Body of pancreas (tissue), 4 donors: ENCODE results near the gene TBX2. TPM values are rescaled to one million over a fixed set of nuclear protein-coding genes. Genes with fewer than 3 reads are reported as not detected.
"Not testable (repeated sequence)": the region's sequence is repeated elsewhere in the genome, so short reads cannot be mapped to it uniquely, and the experiment has no call there.

Experiments used
- ATAC-seq: fragments of 150-250 bp; one replicate; pipeline ENCODE4 v1.9.1; 2016
- DNase-seq, 4 donors: peaks; one replicate each; pipeline ENCODE4 v3.0.0-alpha.2; 2019
- H3K27ac ChIP-seq, 4 donors: fragments of 200-600 bp; sonication (generic); 1 replicate in 3 of 4; 2 replicates in 1 of 4; pipeline versions ENCODE4 v1.5.1 to v1.6.1; 2016 to 2019; ENCODE audit warnings: mild to moderate bottlenecking in 1 of 4, mixed read lengths in 1 of 4, moderate library complexity in 1 of 4
- H3K27me3 ChIP-seq, 2 donors: fragments of 200-600 bp; sonication (generic); one replicate each; pipeline ENCODE4 v1.6.0; 2016; ENCODE audit warnings: mild to moderate bottlenecking in 1 of 2
- H3K36me3 ChIP-seq, 2 donors: fragments of 200-600 bp; sonication (generic); replicated peaks in 1 of 2; 2 replicates each; pipeline ENCODE4 v1.5.1; 2016; ENCODE audit warnings: low read depth in 2 of 2; ENCODE audit not compliant: insufficient read depth in 1 of 2
- H3K4me1 ChIP-seq: fragments of 200-600 bp; sonication (generic); one replicate; pipeline ENCODE4 v1.6.0; 2016
- H3K4me3 ChIP-seq, 2 donors: fragments of 200-600 bp; sonication (generic); 1 replicate in 1 of 2; 2 replicates in 1 of 2; pipeline ENCODE4 v1.5.1; 2016 to 2019
- H3K9me3 ChIP-seq, 3 donors: fragments of 200-600 bp; sonication (generic); 1 replicate in 2 of 3; 2 replicates in 1 of 3; pipeline ENCODE4 v1.5.1; 2016
- POLR2A ChIP-seq, 3 donors: fragments of 450-650 bp; IDR thresholded peaks; one replicate each; pipeline ENCODE4 v1.6.1; 2016; ENCODE audit warnings: antibody characterized with exemption in 3 of 3, mild to moderate bottlenecking in 2 of 3
- WGBS, 2 donors: methylation state at CpG; one replicate each; pipeline ENCODE4 v1.1.5; 2017; 5-methylcytosine and 5-hydroxymethylcytosine counted together
- intact Hi-C: fragments of 100-400 bp; cut with DNase I; formaldehyde crosslinking; loops from one replicate; pipeline ENCODE4 v1.15.1; 2023
- total RNA-seq, 2 donors: library from RNA; depleted of rRNA; stranded (reverse); fragments of >200 nt; gene quantifications; one replicate each; pipeline ENCODE4 v1.1.0, GENCODE V29; 2016
- TF ChIP-seq, protein P1 (sequence below), 7 experiments: fragments of 450-650 bp in 4 of 7; fragments of 200-600 bp in 3 of 7; sonication (generic) in 3 of 7; IDR thresholded peaks; one replicate each; pipeline ENCODE4 v1.5.1; 2016 to 2019; ENCODE audit warnings: antibody characterized with exemption in 7 of 7

The TBX2 gene
- total RNA-seq, 2 donors from 2014 or later: 4.9 to 6.9 TPM

DNA sequence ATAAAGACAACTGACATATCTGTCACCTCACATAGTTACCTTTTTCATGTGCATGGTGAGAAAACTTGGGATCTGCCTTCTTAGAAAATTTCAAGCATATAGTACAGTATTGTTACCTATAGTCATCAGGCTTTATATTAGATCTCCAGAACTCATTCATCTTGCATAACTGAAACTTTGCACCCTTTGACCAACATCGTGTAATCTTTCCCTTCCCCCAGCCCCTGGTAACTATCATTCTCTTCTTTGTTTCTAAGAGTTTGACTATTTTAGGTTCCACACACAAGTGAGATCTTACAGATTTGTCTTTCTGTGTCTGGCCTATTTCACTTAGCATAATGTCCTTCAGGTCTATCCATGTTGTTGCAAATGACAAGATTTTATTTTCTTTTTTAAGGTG, 29.6 kb downstream of the TBX2 start:
- Histone ChIP-seq H3K27ac (no peak overlapping the region), H3K4me3 (no peak overlapping the region), H3K4me1 (no peaks in the 10 kb centered on the region), H3K9me3 (no peaks in the 10 kb centered on the region), H3K36me3 (no peaks in the 10 kb centered on the region), H3K27me3 (no peaks in the 10 kb centered on the region)
- ATAC-seq (no peak), DNase-seq (no peak)
- intact Hi-C loops: no loop called here
- TF ChIP-seq, protein P1, sequence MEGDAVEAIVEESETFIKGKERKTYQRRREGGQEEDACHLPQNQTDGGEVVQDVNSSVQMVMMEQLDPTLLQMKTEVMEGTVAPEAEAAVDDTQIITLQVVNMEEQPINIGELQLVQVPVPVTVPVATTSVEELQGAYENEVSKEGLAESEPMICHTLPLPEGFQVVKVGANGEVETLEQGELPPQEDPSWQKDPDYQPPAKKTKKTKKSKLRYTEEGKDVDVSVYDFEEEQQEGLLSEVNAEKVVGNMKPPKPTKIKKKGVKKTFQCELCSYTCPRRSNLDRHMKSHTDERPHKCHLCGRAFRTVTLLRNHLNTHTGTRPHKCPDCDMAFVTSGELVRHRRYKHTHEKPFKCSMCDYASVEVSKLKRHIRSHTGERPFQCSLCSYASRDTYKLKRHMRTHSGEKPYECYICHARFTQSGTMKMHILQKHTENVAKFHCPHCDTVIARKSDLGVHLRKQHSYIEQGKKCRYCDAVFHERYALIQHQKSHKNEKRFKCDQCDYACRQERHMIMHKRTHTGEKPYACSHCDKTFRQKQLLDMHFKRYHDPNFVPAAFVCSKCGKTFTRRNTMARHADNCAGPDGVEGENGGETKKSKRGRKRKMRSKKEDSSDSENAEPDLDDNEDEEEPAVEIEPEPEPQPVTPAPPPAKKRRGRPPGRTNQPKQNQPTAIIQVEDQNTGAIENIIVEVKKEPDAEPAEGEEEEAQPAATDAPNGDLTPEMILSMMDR (IDR thresholded peaks at IDR 0.05): no peak
- no peak for TF ChIP-seq POLR2A (IDR thresholded peaks at IDR 0.05)
- WGBS, 2 donors: 43 to 46% methylated on average over 1 of the region's 1 CpG

DNA sequence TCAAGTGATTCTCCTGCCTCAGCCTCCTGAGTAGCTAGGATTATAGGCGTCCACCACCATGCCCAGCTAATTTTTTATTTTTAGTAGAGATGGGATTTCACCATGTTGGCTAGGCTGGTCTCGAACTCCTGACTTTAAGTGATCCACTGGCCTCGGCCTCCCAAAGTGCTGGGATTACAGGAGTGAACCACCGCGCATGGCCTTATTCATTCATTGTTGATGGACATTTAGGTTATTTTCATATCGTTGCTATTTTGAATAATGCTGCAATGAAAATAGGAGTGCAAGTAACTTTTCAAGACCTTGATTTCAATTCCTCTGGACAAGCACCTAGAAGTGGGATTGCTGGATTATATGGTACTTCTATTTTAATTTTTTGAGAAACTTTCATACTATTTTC, 30.2 kb downstream of the TBX2 start:
- H3K4me1 ChIP-seq, H3K4me3 ChIP-seq, DNase-seq, intact Hi-C loops, ATAC-seq, H3K27ac ChIP-seq, H3K27me3 ChIP-seq, H3K9me3 ChIP-seq, H3K36me3 ChIP-seq: not testable (repeated sequence)
- WGBS, 2 donors: 85 to 92% methylated on average over 6 of the region's 6 CpGs

DNA sequence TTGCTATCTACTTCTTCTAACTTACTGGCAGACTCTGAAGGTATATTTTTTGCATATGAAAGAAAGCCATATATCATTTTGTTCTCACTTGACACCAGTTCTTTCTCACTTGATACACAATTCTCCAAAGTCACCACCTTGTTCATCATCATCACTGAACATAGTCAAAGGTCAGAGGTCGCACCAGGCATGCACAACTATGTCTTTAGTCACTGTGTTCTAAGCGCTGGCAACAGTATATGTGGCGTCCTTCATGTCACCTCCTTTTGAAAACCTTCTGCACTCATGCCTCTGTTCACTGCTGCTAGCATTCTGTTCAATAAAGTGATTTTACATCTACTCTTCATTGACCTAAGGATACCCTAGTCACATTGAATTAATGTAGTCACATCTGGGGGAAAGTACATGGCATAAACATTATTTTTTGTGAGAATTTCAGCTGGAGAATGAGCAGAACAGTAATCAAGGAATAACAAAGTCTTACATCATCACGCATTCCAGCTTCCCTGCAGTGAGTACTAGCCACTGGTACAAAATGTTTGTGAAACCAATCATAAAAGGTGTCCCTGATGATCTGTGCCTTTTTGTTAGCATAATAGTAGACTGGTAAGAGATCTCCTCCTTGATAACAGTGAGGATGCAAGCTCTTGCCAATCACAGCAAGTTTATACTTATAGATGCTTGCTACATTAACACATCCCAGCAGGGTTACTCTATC, 32.1 kb downstream of the TBX2 start:
- Histone ChIP-seq H3K27me3 (no peaks in the 10 kb centered on the region), H3K4me3 (no peak overlapping the region), H3K4me1 (no peaks in the 10 kb centered on the region), H3K9me3 (no peaks in the 10 kb centered on the region), H3K27ac (no peak overlapping the region), H3K36me3 (no peaks in the 10 kb centered on the region)
- 78 to 86% methylated on average over 4 of the region's 4 CpGs for WGBS, 2 donors
- no peak for DNase-seq
- intact Hi-C loops: no loop called here
- ATAC-seq: no peak
- TF ChIP-seq, protein P1 (IDR thresholded peaks at IDR 0.05): no peak
- TF ChIP-seq POLR2A (IDR thresholded peaks at IDR 0.05): no peak

DNA sequence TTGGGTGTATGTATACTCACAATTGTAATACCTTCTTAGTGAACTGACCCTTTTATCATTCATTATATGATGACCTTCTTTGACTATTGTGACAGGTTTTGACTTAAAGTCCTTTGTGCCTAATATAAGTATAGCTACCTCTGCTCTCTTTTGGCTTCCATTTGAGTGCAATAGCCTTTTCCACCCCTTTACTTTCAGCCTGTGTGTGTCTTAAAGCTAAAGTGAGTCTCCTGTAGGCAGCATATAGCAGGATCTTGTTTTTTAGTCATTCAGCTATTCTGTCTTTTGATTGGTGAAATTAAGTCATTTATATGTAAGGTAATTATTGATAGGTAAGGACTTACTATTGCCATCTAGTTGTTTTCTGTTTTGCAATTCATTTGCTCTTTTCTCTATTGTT, 36.6 kb downstream of the TBX2 start:
- H3K4me1 ChIP-seq: no peaks in the 10 kb centered on the region
- H3K36me3 ChIP-seq: no peaks in the 10 kb centered on the region
- H3K9me3 ChIP-seq: no peaks in the 10 kb centered on the region
- no peak overlapping the region for H3K27ac ChIP-seq
- DNase-seq (no peak), ATAC-seq (no peak)
- H3K4me3 ChIP-seq: no peak overlapping the region
- no peak for TF ChIP-seq POLR2A (IDR thresholded peaks at IDR 0.05)
- TF ChIP-seq, protein P1 (IDR thresholded peaks at IDR 0.05): no peak
- intact Hi-C loops: no loop called here
- H3K27me3 ChIP-seq: no peaks in the 10 kb centered on the region

DNA sequence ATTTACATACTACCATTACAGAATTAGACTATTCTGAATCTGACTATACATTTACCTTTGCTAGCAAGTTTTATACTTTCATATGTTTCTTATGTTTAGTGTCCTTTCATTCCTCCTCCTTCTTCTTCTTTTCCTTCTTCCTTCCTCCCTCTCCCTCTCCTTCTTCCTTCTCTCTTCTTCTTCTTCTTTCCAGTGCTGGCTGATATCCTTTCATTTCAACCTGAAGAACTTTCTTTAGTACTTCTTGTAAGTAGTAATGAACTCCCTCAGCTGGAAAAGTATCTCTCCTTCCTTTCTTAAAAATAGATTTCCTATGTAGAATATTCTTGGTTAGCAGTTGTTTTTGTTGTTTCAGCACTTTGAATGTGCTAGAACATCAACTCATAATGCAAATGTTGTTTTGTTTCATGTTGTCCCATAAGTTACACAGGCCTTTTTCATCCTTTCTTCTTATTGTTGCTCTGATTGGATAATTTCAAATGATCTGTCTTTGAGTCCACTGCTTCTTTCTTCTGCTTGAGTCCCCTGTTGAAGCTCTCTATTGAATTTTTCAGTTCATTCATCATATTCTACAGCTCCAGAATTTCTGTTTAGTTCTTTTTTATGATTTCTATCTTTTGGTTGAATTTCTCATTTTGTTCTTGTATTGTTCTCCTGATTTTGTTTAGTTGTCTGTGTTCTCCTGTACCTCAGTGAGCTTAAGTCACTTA, 37.5 kb downstream of the TBX2 start:
- ATAC-seq (no peak), DNase-seq (no peak)
- Histone ChIP-seq H3K4me1 (no peaks in the 10 kb centered on the region), H3K4me3 (no peak overlapping the region), H3K27me3 (no peaks in the 10 kb centered on the region), H3K36me3 (no peaks in the 10 kb centered on the region), H3K27ac (no peak overlapping the region), H3K9me3 (no peaks in the 10 kb centered on the region)
- intact Hi-C loops: no loop called here
- no peak for TF ChIP-seq POLR2A (IDR thresholded peaks at IDR 0.05)
- TF ChIP-seq, protein P1 (IDR thresholded peaks at IDR 0.05): no peak
